Endodermal cell (in vitro differentiated cells): ENCODE data around the gene RTCB. TPM values are rescaled to one million over a fixed set of nuclear protein-coding genes. Genes with fewer than 3 reads are reported as not detected.
A peak's percentile ranks its signal among the peaks of the same experiment; 100 is the strongest.

Experiments used
- DNase-seq: peaks from one replicate; pipeline ENCODE4 v3.0.0-alpha.2; 2017
- H3K27ac ChIP-seq: 2 replicates; pipeline ENCODE4 v1.5.1; 2013; ENCODE audit warnings: mild to moderate bottlenecking, low read depth, low read length, moderate library complexity
- H3K27me3 ChIP-seq: 2 replicates; pipeline ENCODE4 v1.6.1; 2013; ENCODE audit warnings: mild to moderate bottlenecking, low read length, moderate library complexity; ENCODE audit not compliant: insufficient read depth, control insufficient read depth, poor library complexity, severe bottlenecking
- H3K36me3 ChIP-seq: 2 replicates; pipeline ENCODE4 v1.7.0; 2013; ENCODE audit warnings: mild to moderate bottlenecking, low read length, moderate library complexity; ENCODE audit not compliant: control insufficient read depth, insufficient read depth
- H3K4me1 ChIP-seq: one replicate; pipeline ENCODE4 v1.7.0; 2013; ENCODE audit warnings: low read length; ENCODE audit not compliant: control insufficient read depth, insufficient read depth
- H3K4me3 ChIP-seq: 2 replicates; pipeline ENCODE4 v1.5.1; 2013; ENCODE audit warnings: mild to moderate bottlenecking, low read length, moderate library complexity
- H3K9ac ChIP-seq: 2 replicates; pipeline ENCODE4 v1.6.1; 2013; ENCODE audit warnings: mild to moderate bottlenecking, low read length, moderate library complexity; ENCODE audit not compliant: poor library complexity, severe bottlenecking; ENCODE audit errors: extremely low read depth
- H3K9me3 ChIP-seq: 2 replicates; pipeline ENCODE4 v1.6.1; 2013; ENCODE audit warnings: mild to moderate bottlenecking, low read length, moderate library complexity; ENCODE audit not compliant: control insufficient read depth
- H3K27ac Mint-ChIP-seq: 2 replicates; pipeline ENCODE4 v1.8.0; 2020; ENCODE audit warnings: mixed read lengths
- H3K27me3 Mint-ChIP-seq: 2 replicates; pipeline ENCODE4 v1.8.0; 2021; ENCODE audit warnings: mild to moderate bottlenecking, mixed read lengths; ENCODE audit not compliant: insufficient read depth
- H3K36me3 Mint-ChIP-seq: 2 replicates; pipeline ENCODE4 v1.8.0; 2020; ENCODE audit warnings: low read depth, mixed read lengths
- H3K4me1 Mint-ChIP-seq: 2 replicates; pipeline ENCODE4 v1.8.0; 2020; ENCODE audit warnings: mixed read lengths
- H3K4me3 Mint-ChIP-seq: 2 replicates; pipeline ENCODE4 v1.8.0; 2020; ENCODE audit warnings: mild to moderate bottlenecking, moderate library complexity, mixed read lengths
- H3K9me3 Mint-ChIP-seq: 2 replicates; pipeline ENCODE4 v1.8.0; 2020; ENCODE audit warnings: mild to moderate bottlenecking, mixed read lengths
- CTCF ChIP-seq: fragments of 200-600 bp; sonication (generic); conservative IDR thresholded peaks from 2 replicates; pipeline ENCODE4 v1.5.0; 2021; ENCODE audit warnings: antibody characterized with exemption, mild to moderate bottlenecking
- WGBS, 2 experiments: methylation state at CpG; one replicate each; pipeline versions ENCODE4 v1.1.5 to v1.1.7; 2013; ENCODE audit warnings: missing lambda C conversion rate in 2 of 2, mixed read lengths in 1 of 2; ENCODE audit not compliant: insufficient coverage in 1 of 2, insufficient read length in 1 of 2; 5-methylcytosine and 5-hydroxymethylcytosine counted together
- total RNA-seq, 2 donors: library from RNA; stranded (reverse); fragmentation: NEBNext Ultra II Directional in 1 of 2; extraction: Animal tissue kit (Norgen Biotek cat#: 25700) in 1 of 2; gene quantifications; 2 replicates in 1 of 2; 3 replicates in 1 of 2; pipeline ENCODE4 v1.2.1, GENCODE V29; 2021

RTCB gene
- total RNA-seq, 2 donors from 2014 or later = 113 to 126 TPM

GRCh38 chr22:32378707-32379272, 33.3 kb downstream of the RTCB start:
- Histone ChIP-seq H3K9me3 (no peaks in the 10 kb centered on the region), H3K27me3 (no peaks in the 10 kb centered on the region), H3K4me3 (no peak overlapping the region), H3K27ac (no peak overlapping the region), H3K4me1 (no peaks in the 10 kb centered on the region), H3K9ac (no peak overlapping the region), H3K36me3 (no peaks in the 10 kb centered on the region)
- H3K27me3 Mint-ChIP-seq = no peaks in the 10 kb centered on the region
- H3K4me1 Mint-ChIP-seq = no peaks in the 10 kb centered on the region
- no peaks in the 10 kb centered on the region for H3K36me3 Mint-ChIP-seq
- no peak overlapping the region for H3K27ac Mint-ChIP-seq
- peak; percentile 91 for DNase-seq
- H3K9me3 Mint-ChIP-seq = no peaks in the 10 kb centered on the region
- H3K4me3 Mint-ChIP-seq = no peak overlapping the region
- WGBS, 2 experiments = 46 to 56% methylated on average over 3 to 4 of the region's 4 CpGs
- TF ChIP-seq CTCF = peak; percentile 97

- Mint-ChIP-seq H3K9me3 (no peaks in the 10 kb centered on the region), H3K36me3 (no peaks in the 10 kb centered on the region), H3K4me1 (no peaks in the 10 kb centered on the region), H3K4me3 (no peak overlapping the region), H3K27me3 (no peaks in the 10 kb centered on the region), H3K27ac (no peak overlapping the region)
- WGBS, 2 experiments = 78 to 88% methylated on average over 3 to 5 of the region's 5 CpGs
- H3K27ac ChIP-seq = no peak overlapping the region
- no peak for TF ChIP-seq CTCF
- H3K27me3 ChIP-seq = no peaks in the 10 kb centered on the region
- no peak for DNase-seq
- no peak overlapping the region for H3K4me3 ChIP-seq
- H3K9ac ChIP-seq = no peak overlapping the region
- H3K36me3 ChIP-seq = no peaks in the 10 kb centered on the region
- H3K4me1 ChIP-seq = no peaks in the 10 kb centered on the region
- H3K9me3 ChIP-seq = no peaks in the 10 kb centered on the region
Measured at GRCh38 chr22:32376681-32377080, 35.4 kb downstream of the RTCB start.

GRCh38 chr22:32375678-32376450, 36.2 kb downstream of the RTCB start:
- H3K27ac ChIP-seq = no peak overlapping the region
- H3K27me3 Mint-ChIP-seq = no peaks in the 10 kb centered on the region
- no peaks in the 10 kb centered on the region for H3K4me1 Mint-ChIP-seq
- no peak for TF ChIP-seq CTCF
- DNase-seq = no peak
- H3K4me3 ChIP-seq = no peak overlapping the region
- no peaks in the 10 kb centered on the region for H3K4me1 ChIP-seq
- 93 to 95% methylated on average over 4 to 7 of the region's 7 CpGs for WGBS, 2 experiments
- no peak overlapping the region for H3K4me3 Mint-ChIP-seq
- no peaks in the 10 kb centered on the region for H3K9me3 Mint-ChIP-seq
- H3K9ac ChIP-seq = no peak overlapping the region
- H3K27me3 ChIP-seq = no peaks in the 10 kb centered on the region
- no peaks in the 10 kb centered on the region for H3K36me3 ChIP-seq
- H3K27ac Mint-ChIP-seq = no peak overlapping the region
- no peaks in the 10 kb centered on the region for H3K9me3 ChIP-seq
- no peaks in the 10 kb centered on the region for H3K36me3 Mint-ChIP-seq
